Ascending aorta (tissue), 2 donors: ENCODE results near the gene CT45A5. TPM values are rescaled to one million over a fixed set of nuclear protein-coding genes. Genes with fewer than 3 reads are reported as not detected.
"Not testable (repeated sequence)": the region's sequence is repeated elsewhere in the genome, so short reads cannot be mapped to it uniquely, and the experiment has no call there.

Source experiments
- DNase-seq, 2 donors: peaks; one replicate each; pipeline ENCODE4 v3.0.0-alpha.2; 2019; ENCODE audit warnings: low spot score in 2 of 2
- H3K27ac ChIP-seq, 2 donors: fragments of 200-600 bp; sonication (generic); one replicate each; pipeline ENCODE4 v1.5.1; 2016 to 2017; ENCODE audit warnings: mild to moderate bottlenecking in 1 of 2
- H3K27me3 ChIP-seq: fragments of 200-600 bp; sonication (generic); one replicate; pipeline ENCODE4 v1.5.1; 2017
- H3K36me3 ChIP-seq, 2 donors: fragments of 200-600 bp; sonication (generic); one replicate each; pipeline ENCODE4 v1.5.1; 2016
- H3K4me1 ChIP-seq, 2 donors: fragments of 200-600 bp; sonication (generic); one replicate each; pipeline ENCODE4 v1.5.1; 2016 to 2017; ENCODE audit warnings: mild to moderate bottlenecking in 1 of 2
- H3K4me3 ChIP-seq, 2 donors: fragments of 200-600 bp; sonication (generic); one replicate each; pipeline ENCODE4 v1.5.1; 2016 to 2017; ENCODE audit warnings: mild to moderate bottlenecking in 1 of 2
- H3K9me3 ChIP-seq, 2 donors: fragments of 200-600 bp; sonication (generic); one replicate each; pipeline ENCODE4 v1.5.1; 2016
- intact Hi-C: fragments of 100-400 bp; cut with DNase I; formaldehyde crosslinking; loops from one replicate; pipeline ENCODE4 v1.15.1; 2023
- total RNA-seq: library from RNA; depleted of rRNA; stranded (reverse); fragments of >200 nt; gene quantifications from one replicate; pipeline ENCODE4 v1.1.0, GENCODE V29; 2016
- TF ChIP-seq, protein P1 (sequence below), 3 experiments: fragments of 200-600 bp in 2 of 3; fragments of 450-650 bp in 1 of 3; sonication (generic) in 2 of 3; IDR thresholded peaks; one replicate each; pipeline ENCODE4 v1.5.1; 2016 to 2019; ENCODE audit warnings: antibody characterized with exemption in 3 of 3, mild to moderate bottlenecking in 1 of 3, moderate library complexity in 1 of 3

CT45A5 gene
- not detected for total RNA-seq

DNA sequence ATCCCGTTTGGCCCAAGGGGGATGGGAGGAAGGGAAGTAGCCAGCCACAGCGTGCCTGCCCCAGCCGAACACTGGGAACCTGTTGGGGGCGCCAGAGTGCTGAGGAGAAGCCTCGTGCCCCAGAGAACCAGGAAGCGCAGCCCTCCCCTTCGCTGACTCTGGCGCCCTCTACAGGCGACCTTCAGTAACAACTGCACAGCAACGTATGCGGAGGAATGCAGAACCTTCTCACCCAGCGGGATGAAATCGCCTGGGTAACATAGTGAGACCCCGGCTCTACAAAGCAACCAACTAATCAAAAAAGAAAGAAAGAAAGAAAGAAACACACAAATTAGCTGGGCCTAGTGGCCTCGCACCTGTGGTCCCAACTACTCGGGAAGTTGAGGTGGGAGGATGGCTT lies at the start of gene CT45A5:
Gene CT45A5 (minus strand): TSS at position 101 of the 400 bp plus-strand sequence. CDS start 3,774 bp downstream, outside the sequence.
- H3K27ac ChIP-seq, intact Hi-C loops, H3K4me3 ChIP-seq, H3K4me1 ChIP-seq, H3K9me3 ChIP-seq, DNase-seq, H3K27me3 ChIP-seq, H3K36me3 ChIP-seq: not testable (repeated sequence)

- intact Hi-C loops, H3K36me3 ChIP-seq, H3K4me3 ChIP-seq, DNase-seq, H3K4me1 ChIP-seq, H3K27ac ChIP-seq, H3K27me3 ChIP-seq, H3K9me3 ChIP-seq: not testable (repeated sequence)
These were observed 34.6 kb upstream of the CT45A5 start, which contains the start of gene CT45A2 for GRCh38 chrX:135819912-135820311. TSS of gene CT45A2 (minus strand) at chrX:135820012. CDS start at chrX:135816265, 3,747 bp downstream.

DNA sequence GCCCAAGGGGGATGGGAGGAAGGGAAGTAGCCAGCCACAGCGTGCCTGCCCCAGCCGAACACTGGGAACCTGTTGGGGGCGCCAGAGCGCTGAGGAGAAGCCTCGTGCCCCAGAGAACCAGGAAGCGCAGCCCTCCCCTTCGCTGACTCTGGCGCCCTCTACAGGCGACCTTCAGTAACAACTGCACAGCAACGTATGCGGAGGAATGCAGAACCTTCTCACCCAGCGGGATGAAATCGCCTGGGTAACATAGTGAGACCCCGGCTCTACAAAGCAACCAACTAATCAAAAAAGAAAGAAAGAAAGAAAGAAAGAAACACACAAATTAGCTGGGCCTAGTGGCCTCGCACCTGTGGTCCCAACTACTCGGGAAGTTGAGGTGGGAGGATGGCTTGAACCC lies 17.4 kb upstream of the CT45A5 start, which contains the start of gene CT45A6:
Gene CT45A6 (minus strand): TSS at position 101 of the 400 bp plus-strand sequence. CDS start 3,794 bp downstream, outside the sequence.
- DNase-seq, H3K27ac ChIP-seq, H3K4me3 ChIP-seq, H3K9me3 ChIP-seq, H3K36me3 ChIP-seq, H3K27me3 ChIP-seq, H3K4me1 ChIP-seq, intact Hi-C loops: not testable (repeated sequence)

DNA sequence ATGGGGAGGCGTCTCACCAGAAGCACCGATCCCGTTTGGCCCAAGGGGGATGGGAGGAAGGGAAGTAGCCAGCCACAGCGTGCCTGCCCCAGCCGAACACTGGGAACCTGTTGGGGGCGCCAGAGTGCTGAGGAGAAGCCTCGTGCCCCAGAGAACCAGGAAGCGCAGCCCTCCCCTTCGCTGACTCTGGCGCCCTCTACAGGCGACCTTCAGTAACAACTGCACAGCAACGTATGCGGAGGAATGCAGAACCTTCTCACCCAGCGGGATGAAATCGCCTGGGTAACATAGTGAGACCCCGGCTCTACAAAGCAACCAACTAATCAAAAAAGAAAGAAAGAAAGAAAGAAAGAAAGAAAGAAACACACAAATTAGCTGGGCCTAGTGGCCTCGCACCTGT lies 17.2 kb downstream of the CT45A5 start, which contains the start of gene CT45A3:
Gene CT45A3 (minus strand): TSS at position 101 of the 400 bp plus-strand sequence. CDS start 3,747 bp downstream, outside the sequence.
- H3K9me3 ChIP-seq, H3K27ac ChIP-seq, DNase-seq, intact Hi-C loops, H3K27me3 ChIP-seq, H3K4me3 ChIP-seq, H3K4me1 ChIP-seq, H3K36me3 ChIP-seq: not testable (repeated sequence)

GRCh38 chrX:135744739-135745138 lies 40.6 kb downstream of the CT45A5 start:
- H3K36me3 ChIP-seq, DNase-seq, intact Hi-C loops, H3K4me1 ChIP-seq, H3K9me3 ChIP-seq, H3K4me3 ChIP-seq, H3K27ac ChIP-seq, H3K27me3 ChIP-seq: not testable (repeated sequence)

DNA sequence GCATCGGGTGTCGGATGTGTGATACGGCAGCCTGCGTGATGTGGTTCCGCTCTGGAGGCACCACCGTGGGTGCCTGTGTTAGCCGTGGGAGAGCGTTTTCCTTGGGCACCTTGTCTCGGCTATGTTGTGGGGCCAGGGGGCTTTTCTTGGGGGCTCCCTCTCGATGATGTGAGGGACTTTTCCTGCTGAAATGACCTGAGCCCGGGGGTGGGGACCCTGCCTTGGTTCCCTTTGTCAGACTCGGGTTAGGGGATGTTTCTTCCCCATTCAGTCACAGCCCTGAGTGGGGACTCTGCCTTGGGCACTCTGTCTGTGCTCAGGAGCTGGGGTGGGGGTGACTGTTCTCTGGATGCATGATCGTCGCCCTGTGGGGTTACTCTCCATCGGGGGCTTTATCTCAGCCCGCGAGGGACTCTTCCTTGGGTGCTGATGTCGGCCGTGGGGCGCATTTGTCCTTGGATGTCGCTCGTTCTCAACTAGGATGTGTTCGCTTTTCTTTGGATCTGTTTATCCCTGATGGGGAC lies 44.0 kb downstream of the CT45A5 start:
- Histone ChIP-seq H3K9me3 (no peaks in the 10 kb centered on the region), H3K27ac (no peak overlapping the region), H3K27me3 (no peaks in the 10 kb centered on the region), H3K4me1 (no peaks in the 10 kb centered on the region), H3K4me3 (no peak overlapping the region), H3K36me3 (no peaks in the 10 kb centered on the region)
- intact Hi-C loops = no loop called here
- DNase-seq = no peak
- TF ChIP-seq, protein P1, sequence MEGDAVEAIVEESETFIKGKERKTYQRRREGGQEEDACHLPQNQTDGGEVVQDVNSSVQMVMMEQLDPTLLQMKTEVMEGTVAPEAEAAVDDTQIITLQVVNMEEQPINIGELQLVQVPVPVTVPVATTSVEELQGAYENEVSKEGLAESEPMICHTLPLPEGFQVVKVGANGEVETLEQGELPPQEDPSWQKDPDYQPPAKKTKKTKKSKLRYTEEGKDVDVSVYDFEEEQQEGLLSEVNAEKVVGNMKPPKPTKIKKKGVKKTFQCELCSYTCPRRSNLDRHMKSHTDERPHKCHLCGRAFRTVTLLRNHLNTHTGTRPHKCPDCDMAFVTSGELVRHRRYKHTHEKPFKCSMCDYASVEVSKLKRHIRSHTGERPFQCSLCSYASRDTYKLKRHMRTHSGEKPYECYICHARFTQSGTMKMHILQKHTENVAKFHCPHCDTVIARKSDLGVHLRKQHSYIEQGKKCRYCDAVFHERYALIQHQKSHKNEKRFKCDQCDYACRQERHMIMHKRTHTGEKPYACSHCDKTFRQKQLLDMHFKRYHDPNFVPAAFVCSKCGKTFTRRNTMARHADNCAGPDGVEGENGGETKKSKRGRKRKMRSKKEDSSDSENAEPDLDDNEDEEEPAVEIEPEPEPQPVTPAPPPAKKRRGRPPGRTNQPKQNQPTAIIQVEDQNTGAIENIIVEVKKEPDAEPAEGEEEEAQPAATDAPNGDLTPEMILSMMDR (IDR thresholded peaks at IDR 0.05) = no peak

DNA sequence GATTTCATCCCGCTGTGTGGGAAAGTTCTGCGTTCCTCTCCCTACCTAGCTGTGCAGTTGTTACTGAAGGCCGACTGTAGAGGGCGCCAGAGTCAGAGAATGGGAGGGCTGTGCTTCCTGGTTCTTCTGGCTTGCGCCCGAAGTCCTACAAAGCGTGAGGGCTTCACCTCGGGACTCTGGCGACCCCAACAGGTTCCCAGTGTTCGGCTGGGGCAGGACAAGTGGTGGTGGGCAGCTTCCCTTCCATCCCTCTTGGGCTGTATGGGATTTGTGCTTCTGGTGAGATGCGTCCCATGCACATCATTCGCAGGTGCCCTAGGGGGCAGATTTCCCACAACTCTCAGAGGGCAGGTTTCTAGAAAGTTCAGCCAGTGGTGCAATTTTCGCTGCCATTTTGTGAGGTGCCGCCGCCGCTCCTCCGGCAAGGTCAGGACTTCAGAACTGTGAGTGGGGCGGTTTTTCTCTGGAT lies 44.6 kb downstream of the CT45A5 start:
- no peaks in the 10 kb centered on the region for H3K36me3 ChIP-seq
- no peaks in the 10 kb centered on the region for H3K27me3 ChIP-seq
- TF ChIP-seq, protein P1 (IDR thresholded peaks at IDR 0.05) = peak in 2 of 3 experiments; percentile 6 to 27
- no peak for DNase-seq
- H3K4me3 ChIP-seq = no peak overlapping the region
- no peaks in the 10 kb centered on the region for H3K4me1 ChIP-seq
- H3K9me3 ChIP-seq = no peaks in the 10 kb centered on the region
- no peak overlapping the region for H3K27ac ChIP-seq
- intact Hi-C loops = no loop called here

DNA sequence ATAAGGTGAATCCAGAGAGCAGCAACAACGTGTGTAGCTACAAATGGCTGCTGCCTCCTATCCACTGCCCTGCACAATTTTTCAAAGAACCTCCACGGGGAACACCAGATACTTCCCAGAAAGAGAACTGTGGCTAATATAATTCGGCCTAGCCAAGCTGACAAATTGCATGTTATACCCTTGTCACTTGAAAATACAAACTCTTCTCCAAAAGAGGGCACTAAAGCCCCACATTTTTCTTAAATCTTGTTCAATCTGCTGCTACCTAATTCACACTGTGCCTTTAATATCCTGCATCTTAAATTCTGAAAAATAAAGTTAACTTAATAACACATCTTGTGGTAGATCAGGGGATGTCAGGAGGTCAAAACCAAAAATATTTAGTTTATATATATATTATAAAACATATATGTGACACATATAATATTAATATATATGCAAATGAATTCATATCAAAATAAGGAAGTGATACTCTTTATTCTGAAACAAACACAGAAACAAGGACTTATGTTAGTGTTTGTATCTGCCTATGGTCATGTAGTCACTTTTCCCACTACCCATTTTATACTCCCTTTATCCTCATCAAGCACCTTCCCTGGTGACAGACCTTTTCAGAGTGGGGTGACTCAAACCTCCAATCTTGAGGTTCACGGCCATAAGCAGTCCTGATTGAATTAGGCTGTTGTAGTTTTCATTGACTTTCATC lies 47.8 kb downstream of the CT45A5 start:
- Histone ChIP-seq H3K4me1 (no peaks in the 10 kb centered on the region), H3K36me3 (no peaks in the 10 kb centered on the region), H3K27ac (no peak overlapping the region), H3K9me3 (no peaks in the 10 kb centered on the region), H3K4me3 (no peak overlapping the region), H3K27me3 (no peaks in the 10 kb centered on the region)
- intact Hi-C loops = no loop called here
- no peak for DNase-seq
- TF ChIP-seq, protein P1 (IDR thresholded peaks at IDR 0.05) = no peak

DNA sequence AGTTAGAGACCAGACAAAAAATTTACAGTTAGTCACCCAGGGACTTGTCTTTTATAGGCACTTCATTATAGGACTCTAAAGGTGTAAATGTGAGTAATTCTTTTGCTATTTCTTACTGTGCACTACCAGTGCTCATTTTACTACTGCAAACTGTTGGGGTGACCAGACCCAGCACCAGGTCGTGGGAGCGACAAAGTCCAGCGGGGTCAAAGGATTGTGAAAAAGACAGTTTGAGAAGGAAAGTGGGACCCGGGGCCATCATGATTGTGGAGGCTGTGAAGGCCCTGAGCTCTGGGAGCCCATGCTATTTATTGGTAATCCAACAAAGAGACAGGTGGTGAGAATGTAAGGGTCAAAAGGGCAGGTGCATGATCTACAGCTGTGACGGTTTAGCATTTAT lies 50.6 kb downstream of the CT45A5 start:
- H3K27ac ChIP-seq, H3K4me1 ChIP-seq, H3K36me3 ChIP-seq, DNase-seq, H3K9me3 ChIP-seq, H3K4me3 ChIP-seq, H3K27me3 ChIP-seq, intact Hi-C loops: not testable (repeated sequence)
